ENCODE data around the gene MAF. TPM values are rescaled to one million over a fixed set of nuclear protein-coding genes. Genes with fewer than 3 reads are reported as not detected.

MAF gene
- total RNA-seq, 1 donor from 2014 or later: 14.5 TPM

DNA sequence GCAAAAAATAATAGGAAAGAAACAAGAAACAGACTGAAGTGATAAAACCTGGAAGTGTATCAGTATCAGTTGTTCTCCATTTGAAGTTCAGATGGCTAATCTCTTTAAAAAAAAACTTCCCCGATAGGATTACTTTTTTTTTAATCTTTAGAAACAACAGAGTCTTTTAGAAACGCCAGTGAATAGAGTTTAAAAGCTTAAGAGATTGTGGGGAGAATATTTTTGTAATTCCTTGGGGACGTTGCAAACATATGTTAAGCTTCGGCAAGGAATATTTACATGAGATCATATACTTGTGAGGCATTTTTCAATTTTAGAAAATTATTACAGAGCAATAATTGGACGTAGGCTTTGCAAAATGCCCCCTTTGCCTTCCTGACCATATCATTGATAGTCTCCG, 13.2 kb downstream of the MAF start:
- peaks cover 1% of the 10 kb centered on the region for H3K27me3 Mint-ChIP-seq (ENCODE audit: low read depth)
- no peak overlapping the region for H3K27ac Mint-ChIP-seq (ENCODE audit: unreplicated experiment)
- TF ChIP-seq, protein P1, sequence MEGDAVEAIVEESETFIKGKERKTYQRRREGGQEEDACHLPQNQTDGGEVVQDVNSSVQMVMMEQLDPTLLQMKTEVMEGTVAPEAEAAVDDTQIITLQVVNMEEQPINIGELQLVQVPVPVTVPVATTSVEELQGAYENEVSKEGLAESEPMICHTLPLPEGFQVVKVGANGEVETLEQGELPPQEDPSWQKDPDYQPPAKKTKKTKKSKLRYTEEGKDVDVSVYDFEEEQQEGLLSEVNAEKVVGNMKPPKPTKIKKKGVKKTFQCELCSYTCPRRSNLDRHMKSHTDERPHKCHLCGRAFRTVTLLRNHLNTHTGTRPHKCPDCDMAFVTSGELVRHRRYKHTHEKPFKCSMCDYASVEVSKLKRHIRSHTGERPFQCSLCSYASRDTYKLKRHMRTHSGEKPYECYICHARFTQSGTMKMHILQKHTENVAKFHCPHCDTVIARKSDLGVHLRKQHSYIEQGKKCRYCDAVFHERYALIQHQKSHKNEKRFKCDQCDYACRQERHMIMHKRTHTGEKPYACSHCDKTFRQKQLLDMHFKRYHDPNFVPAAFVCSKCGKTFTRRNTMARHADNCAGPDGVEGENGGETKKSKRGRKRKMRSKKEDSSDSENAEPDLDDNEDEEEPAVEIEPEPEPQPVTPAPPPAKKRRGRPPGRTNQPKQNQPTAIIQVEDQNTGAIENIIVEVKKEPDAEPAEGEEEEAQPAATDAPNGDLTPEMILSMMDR (IDR thresholded peaks at IDR 0.05): no peak
- no peaks in the 10 kb centered on the region for H3K36me3 Mint-ChIP-seq (ENCODE audit: low read depth)
- no peaks in the 10 kb centered on the region for H3K9me3 Mint-ChIP-seq (ENCODE audit: low read depth)
- H3K4me3 Mint-ChIP-seq (ENCODE audit: unreplicated experiment): no peak overlapping the region
- no peak for DNase-seq (ENCODE audit: low spot score)
- H3K4me1 Mint-ChIP-seq (ENCODE audit: low read depth): no peaks in the 10 kb centered on the region

DNA sequence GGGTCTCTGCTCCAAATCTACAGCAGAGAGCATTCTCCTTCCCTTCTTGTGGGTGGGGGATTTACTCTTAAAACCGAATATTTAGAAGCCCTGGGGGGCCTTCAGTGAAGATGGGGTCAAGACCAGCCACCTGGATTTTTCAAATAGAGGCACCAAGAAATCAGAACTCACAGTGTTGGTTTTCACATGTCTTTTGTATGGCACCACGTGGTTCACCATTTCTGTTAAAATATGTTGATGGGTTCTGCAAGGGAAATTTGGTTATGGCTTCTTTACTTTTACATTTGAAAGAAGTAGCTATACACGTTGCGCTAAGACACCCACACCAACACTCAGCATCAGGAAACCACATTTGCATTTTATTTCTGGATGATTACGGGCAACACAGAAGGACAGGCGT, 17.7 kb downstream of the MAF start:
- TF ChIP-seq, protein P1 (IDR thresholded peaks at IDR 0.05): no peak
- Mint-ChIP-seq H3K4me3 (ENCODE audit: unreplicated experiment) (no peak overlapping the region), H3K27ac (ENCODE audit: unreplicated experiment) (no peak overlapping the region), H3K27me3 (ENCODE audit: low read depth) (peaks cover 2% of the 10 kb centered on the region), H3K4me1 (ENCODE audit: low read depth) (peaks cover 18% of the 10 kb centered on the region), H3K36me3 (ENCODE audit: low read depth) (no peaks in the 10 kb centered on the region), H3K9me3 (ENCODE audit: low read depth) (no peaks in the 10 kb centered on the region)
- no peak for DNase-seq (ENCODE audit: low spot score)

DNA sequence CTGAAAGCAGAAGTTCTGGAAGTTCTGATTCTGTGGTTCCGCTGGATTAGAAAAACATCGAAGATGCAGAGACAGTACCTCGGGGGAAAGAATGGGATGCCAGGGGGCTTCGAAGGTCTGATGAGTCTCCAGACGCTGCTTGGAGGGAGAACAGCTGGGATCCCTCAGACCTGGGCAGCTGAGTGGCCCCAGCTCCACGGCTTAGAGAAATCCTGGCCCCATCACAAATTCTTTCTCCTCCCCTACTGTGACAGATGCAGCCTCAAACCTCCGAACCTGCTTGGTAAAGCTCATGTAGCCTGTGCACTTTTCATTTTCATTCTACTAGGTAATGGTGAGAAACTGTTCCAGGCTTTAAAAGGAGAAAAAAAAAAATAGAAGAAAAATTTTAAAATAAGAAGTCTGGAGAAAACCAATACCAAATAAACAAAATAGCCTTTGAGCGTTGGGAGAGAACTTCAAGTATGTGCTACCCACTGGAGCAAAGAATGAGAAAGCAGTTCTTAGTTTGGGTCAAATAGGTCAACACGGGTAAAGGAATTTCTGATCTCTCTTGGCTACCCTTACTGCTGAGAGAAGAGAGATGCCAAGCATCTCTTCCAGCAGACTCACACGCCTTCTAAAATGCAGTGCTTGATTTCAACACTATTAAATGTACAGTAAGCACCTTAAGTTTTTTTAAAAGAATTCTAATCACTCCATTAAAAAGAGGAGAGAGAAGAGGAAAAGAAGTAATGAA, 19.9 kb downstream of the MAF start:
- Mint-ChIP-seq H3K9me3 (ENCODE audit: low read depth) (no peaks in the 10 kb centered on the region), H3K4me3 (ENCODE audit: unreplicated experiment) (no peak overlapping the region), H3K36me3 (ENCODE audit: low read depth) (no peaks in the 10 kb centered on the region), H3K4me1 (ENCODE audit: low read depth) (peaks cover 18% of the 10 kb centered on the region), H3K27ac (ENCODE audit: unreplicated experiment) (no peak overlapping the region), H3K27me3 (ENCODE audit: low read depth) (peaks cover 8% of the 10 kb centered on the region)
- no peak for DNase-seq (ENCODE audit: low spot score)
- TF ChIP-seq, protein P1 (IDR thresholded peaks at IDR 0.05): no peak

DNA sequence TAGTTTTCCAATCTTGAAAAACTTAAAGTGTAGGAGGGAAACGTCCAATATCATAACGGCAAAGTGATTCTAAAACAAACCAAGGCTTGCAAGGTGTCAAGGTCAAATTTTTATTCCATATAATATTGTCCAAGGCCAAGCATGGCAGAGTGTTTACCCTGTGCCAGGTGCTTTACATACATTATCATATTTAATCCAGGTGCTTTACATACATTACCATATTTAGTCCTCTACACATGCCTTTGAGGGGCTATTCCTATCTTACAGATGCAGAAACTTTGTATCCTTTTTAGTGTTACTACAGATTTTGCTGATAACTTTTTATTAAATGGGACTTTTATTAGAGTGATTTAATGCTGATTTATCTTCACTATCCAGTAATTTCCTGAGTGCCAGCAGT, 23.9 kb downstream of the MAF start:
- Mint-ChIP-seq H3K4me3 (ENCODE audit: unreplicated experiment) (no peak overlapping the region), H3K4me1 (ENCODE audit: low read depth) (peaks cover 23% of the 10 kb centered on the region), H3K9me3 (ENCODE audit: low read depth) (no peaks in the 10 kb centered on the region), H3K27ac (ENCODE audit: unreplicated experiment) (no peak overlapping the region), H3K36me3 (ENCODE audit: low read depth) (no peaks in the 10 kb centered on the region), H3K27me3 (ENCODE audit: low read depth) (peaks cover 26% of the 10 kb centered on the region)
- TF ChIP-seq, protein P1 (IDR thresholded peaks at IDR 0.05): no peak
- DNase-seq (ENCODE audit: low spot score): no peak

DNA sequence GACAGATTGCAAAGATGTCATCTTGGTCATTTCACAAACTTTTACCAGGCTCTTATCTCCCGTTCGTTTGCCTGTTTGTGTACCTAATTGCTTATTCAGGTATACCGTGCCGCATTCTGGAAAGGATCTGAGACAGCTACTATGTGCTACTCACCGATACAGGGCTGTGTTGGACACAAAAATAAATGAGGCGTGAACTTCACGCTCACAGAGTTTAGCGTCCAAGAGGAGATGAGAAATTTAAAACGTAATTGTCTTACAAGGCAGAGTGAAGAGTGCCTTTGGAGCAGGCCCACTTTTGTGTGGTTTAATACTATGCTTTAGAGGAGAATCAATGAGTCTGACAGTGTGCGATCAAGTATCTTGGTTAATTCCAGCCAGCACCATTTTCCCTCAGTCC, 26.7 kb downstream of the MAF start:
- TF ChIP-seq, protein P1 (IDR thresholded peaks at IDR 0.05): no peak
- no peaks in the 10 kb centered on the region for H3K9me3 Mint-ChIP-seq (ENCODE audit: low read depth)
- peaks cover 13% of the 10 kb centered on the region for H3K4me1 Mint-ChIP-seq (ENCODE audit: low read depth)
- no peak overlapping the region for H3K27ac Mint-ChIP-seq (ENCODE audit: unreplicated experiment)
- peaks cover 31% of the 10 kb centered on the region for H3K27me3 Mint-ChIP-seq (ENCODE audit: low read depth)
- H3K4me3 Mint-ChIP-seq (ENCODE audit: unreplicated experiment): no peak overlapping the region
- DNase-seq (ENCODE audit: low spot score): no peak
- H3K36me3 Mint-ChIP-seq (ENCODE audit: low read depth): no peaks in the 10 kb centered on the region
